BJ (cell line): Measurements from ENCODE around the gene PHACTR3. TPM values are rescaled to one million over a fixed set of nuclear protein-coding genes. Genes with fewer than 3 reads are reported as not detected.

ENCODE experiments used
- CTCF ChIA-PET: fragments of 350-600 bp; formaldehyde crosslinking; extraction: SDS; loops from one replicate; lab custom pipeline; 2021; ENCODE audit warnings: antibody characterized with exemption, inconsistent platforms; lab: Yijun Ruan, JAX
- POLR2A ChIA-PET: fragments of 300-600 bp; sonication (Branson Sonifier 250); formaldehyde crosslinking; extraction: SDS; loops from one replicate; lab custom pipeline; 2021; ENCODE audit warnings: antibody characterized with exemption; lab: Charles Lee
- DNase-seq: peaks from one replicate; pipeline ENCODE4 v3.0.0-alpha.2; 2011; ENCODE audit warnings: low read depth
- H3K27me3 ChIP-seq: 2 replicates; pipeline ENCODE4 v1.6.0; 2011; ENCODE audit warnings: low read length; ENCODE audit not compliant: control insufficient read depth, insufficient read depth
- H3K36me3 ChIP-seq: 2 replicates; pipeline ENCODE4 v1.5.1; 2011; ENCODE audit warnings: low read length; ENCODE audit not compliant: control insufficient read depth, insufficient read depth
- H3K4me3 ChIP-seq: 2 replicates; pipeline ENCODE4 v1.5.1; 2011; ENCODE audit warnings: low read depth, mild to moderate bottlenecking, control low read depth, low read length
- CTCF ChIP-seq: IDR thresholded peaks from 2 replicates; pipeline ENCODE4 v1.5.1; 2011; ENCODE audit warnings: low read depth, mild to moderate bottlenecking, control low read depth, inconsistent platforms, low read length, moderate library complexity; ENCODE audit not compliant: insufficient read depth
- polyA plus RNA-seq: library from polyadenylated mRNA; depleted of rRNA; stranded (reverse); fragments of >200 nt; gene quantifications from 2 replicates; pipeline ENCODE4 v1.2.3, GENCODE V29; 2011

PHACTR3 gene
- polyA plus RNA-seq, 1 experiment, result not detected

DNA sequence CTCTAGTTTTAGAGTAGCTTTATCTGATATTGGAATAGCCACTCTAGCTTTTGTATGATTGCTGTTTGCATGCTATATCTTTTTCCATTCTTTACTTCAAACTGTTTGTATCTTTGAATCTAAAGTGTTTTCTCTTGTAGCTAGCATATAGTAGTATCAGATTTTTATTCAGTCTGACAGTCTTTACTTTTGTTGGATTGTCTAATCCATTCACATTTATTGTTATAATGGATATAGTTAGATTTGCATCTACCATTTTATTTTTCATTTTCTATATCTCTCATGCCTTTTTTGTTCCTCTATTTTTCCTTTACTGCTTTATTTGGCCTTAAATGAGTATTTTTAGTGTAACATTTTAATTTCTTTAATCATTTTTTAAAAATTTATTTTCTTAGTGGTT, 52.1 kb downstream of the PHACTR3 start:
- CTCF ChIA-PET, result no interaction called here
- no peak for DNase-seq
- Histone ChIP-seq H3K4me3 (no peak overlapping the region), H3K27me3 (no peaks in the 10 kb centered on the region), H3K36me3 (no peaks in the 10 kb centered on the region)
- POLR2A ChIA-PET, result no interaction called here
- TF ChIP-seq CTCF, result no peak

DNA sequence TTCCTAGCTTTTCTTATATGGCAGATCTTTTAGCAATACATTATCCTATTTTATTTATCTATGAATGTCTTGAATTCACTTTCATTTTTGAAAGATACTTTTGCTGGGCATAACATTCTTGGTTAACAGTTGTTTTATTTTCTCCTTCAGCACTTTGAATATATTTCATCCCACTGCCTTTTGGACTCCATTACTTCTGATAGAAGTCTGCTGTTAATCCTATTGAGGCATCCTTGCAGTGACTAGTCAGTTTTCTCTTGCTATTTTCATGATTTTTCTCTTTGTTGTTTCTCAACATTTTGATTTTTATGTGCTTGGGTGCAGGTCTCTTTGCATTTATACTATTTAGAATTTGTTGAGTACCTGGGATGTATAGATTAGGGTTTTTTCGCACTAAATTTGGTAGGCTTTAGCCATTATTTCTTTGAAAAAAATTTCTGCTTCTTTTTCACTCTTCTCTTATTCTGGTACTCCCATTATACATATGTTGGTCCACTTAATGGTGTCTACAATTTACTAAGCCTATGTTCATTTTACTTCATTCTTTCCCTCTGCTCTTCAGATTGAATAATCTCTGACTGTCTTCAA, 53.2 kb downstream of the PHACTR3 start:
- Histone ChIP-seq H3K4me3 (no peak overlapping the region), H3K36me3 (no peaks in the 10 kb centered on the region), H3K27me3 (no peaks in the 10 kb centered on the region)
- CTCF ChIA-PET, result no interaction called here
- no peak for TF ChIP-seq CTCF
- DNase-seq, result no peak
- POLR2A ChIA-PET, result no interaction called here

DNA sequence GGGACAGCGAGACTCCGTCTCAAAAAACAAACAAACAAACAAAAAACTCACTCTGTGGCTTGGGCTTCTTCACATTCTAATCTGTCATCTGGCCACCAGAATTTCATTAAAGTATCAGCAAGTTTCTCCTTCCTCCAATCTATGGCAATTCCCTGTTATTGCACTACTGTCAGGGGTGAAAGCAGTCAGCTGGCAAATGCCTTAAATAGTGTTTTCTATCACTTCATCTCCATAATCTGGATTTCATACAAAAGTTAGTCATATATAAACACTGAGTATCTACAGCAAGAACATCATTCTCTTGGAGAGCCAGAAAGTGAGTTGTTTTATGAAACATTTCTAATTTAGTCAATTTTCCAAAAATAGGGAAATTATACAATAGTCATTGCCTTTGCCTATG, 56.1 kb downstream of the PHACTR3 start:
- Histone ChIP-seq H3K4me3 (no peak overlapping the region), H3K36me3 (no peaks in the 10 kb centered on the region), H3K27me3 (no peaks in the 10 kb centered on the region)
- ChIA-PET POLR2A (no interaction called here), CTCF (no interaction called here)
- no peak for DNase-seq
- TF ChIP-seq CTCF, result no peak

GRCh38 chr20:59661153-59661552, 56.8 kb downstream of the PHACTR3 start:
- ChIA-PET POLR2A (no interaction called here), CTCF (no interaction called here)
- no peak for DNase-seq

GRCh38 chr20:59661621-59662020, 57.3 kb downstream of the PHACTR3 start:
- Histone ChIP-seq H3K4me3 (no peak overlapping the region), H3K27me3 (no peaks in the 10 kb centered on the region), H3K36me3 (no peaks in the 10 kb centered on the region)
- DNase-seq, result no peak
- ChIA-PET CTCF (no interaction called here), POLR2A (no interaction called here)
- no peak for TF ChIP-seq CTCF

More at GRCh38 chr20:59661153-59661552, 56.8 kb downstream of the PHACTR3 start:
- Histone ChIP-seq H3K36me3 (no peaks in the 10 kb centered on the region), H3K27me3 (no peaks in the 10 kb centered on the region), H3K4me3 (no peak overlapping the region)
- no peak for TF ChIP-seq CTCF
